Neural crest cell (in vitro differentiated cells): ENCODE results near the gene MPND. TPM values are rescaled to one million over a fixed set of nuclear protein-coding genes. Genes with fewer than 3 reads are reported as not detected.

Source experiments
- DNase-seq: peaks from one replicate; pipeline ENCODE4 v3.0.0; 2021; ENCODE audit warnings: low read depth, mixed read lengths, low spot score
- H3K27ac Mint-ChIP-seq: one replicate; pipeline ENCODE4 v1.8.0; 2021; ENCODE audit warnings: mild to moderate bottlenecking, mixed read lengths; ENCODE audit not compliant: unreplicated experiment
- H3K27me3 Mint-ChIP-seq: 2 replicates; pipeline ENCODE4 v1.8.0; 2021; ENCODE audit warnings: low read depth, mild to moderate bottlenecking, mixed read lengths
- H3K36me3 Mint-ChIP-seq: 2 replicates; pipeline ENCODE4 v1.8.0; 2021; ENCODE audit warnings: low read depth, mild to moderate bottlenecking, mixed read lengths
- H3K4me1 Mint-ChIP-seq: 2 replicates; pipeline ENCODE4 v1.8.0; 2021; ENCODE audit warnings: mixed read lengths
- H3K4me3 Mint-ChIP-seq: one replicate; pipeline ENCODE4 v1.8.0; 2021; ENCODE audit warnings: mild to moderate bottlenecking, mixed read lengths
- H3K9me3 Mint-ChIP-seq: 2 replicates; pipeline ENCODE4 v1.8.0; 2021; ENCODE audit warnings: mixed read lengths
- CTCF ChIP-seq: fragments of 200-600 bp; sonication (generic); conservative IDR thresholded peaks from 2 replicates; pipeline ENCODE4 v1.5.0; 2021; ENCODE audit warnings: antibody characterized with exemption, mild to moderate bottlenecking
- total RNA-seq: library from RNA; stranded (reverse); gene quantifications from 2 replicates; pipeline ENCODE4 v1.2.1, GENCODE V29; 2021

The MPND gene
- total RNA-seq, 1 donor from 2014 or later: 45.6 TPM

DNA sequence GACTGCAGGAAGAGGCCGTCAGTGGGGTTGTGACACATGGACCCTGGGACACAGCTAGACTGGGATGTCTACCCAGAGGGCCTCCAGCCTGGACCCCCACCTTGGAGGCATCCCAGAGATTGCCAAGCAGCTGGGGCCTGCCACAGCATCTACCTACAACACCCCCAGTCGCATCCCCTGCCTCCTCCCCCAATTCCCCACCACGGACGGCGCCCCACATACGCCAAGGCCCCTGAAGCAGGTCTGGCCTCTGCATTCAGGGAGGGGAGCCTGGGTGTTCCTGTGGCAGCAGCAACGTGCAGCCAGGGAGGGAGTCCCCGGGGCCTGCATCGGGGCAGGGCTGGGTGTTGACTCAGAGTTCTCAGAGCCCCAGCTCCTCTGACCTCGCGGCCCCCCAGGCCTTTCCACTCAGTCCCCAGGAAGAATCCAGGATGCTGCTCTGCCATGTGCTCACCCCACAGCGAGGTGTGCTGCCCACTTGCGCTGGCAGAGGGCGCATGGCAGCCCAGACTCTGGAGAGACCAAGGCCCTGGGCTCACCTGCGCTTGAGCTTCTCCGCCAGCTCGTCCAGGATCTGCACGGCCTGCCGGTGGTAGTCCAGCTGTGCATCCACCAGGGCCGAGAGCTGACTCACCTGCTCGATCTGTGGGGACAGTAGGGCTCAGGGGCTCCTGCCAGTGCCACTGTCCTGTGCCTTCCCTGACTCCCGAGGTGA, 19.6 kb downstream of the MPND start:
- Mint-ChIP-seq H3K36me3 (peaks cover 2% of the 10 kb centered on the region), H3K27ac (no peak overlapping the region), H3K27me3 (peaks cover 10% of the 10 kb centered on the region), H3K4me3 (peak overlapping the region; percentile 54), H3K9me3 (no peaks in the 10 kb centered on the region), H3K4me1 (peaks cover 8% of the 10 kb centered on the region)
- no peak for DNase-seq
- peak; percentile 24 for TF ChIP-seq CTCF

- Mint-ChIP-seq H3K27me3 (peaks cover 12% of the 10 kb centered on the region), H3K4me3 (peak overlapping the region; percentile 54), H3K36me3 (peaks cover 2% of the 10 kb centered on the region), H3K4me1 (peaks cover 12% of the 10 kb centered on the region), H3K27ac (no peak overlapping the region), H3K9me3 (no peaks in the 10 kb centered on the region)
- no peak for TF ChIP-seq CTCF
- no peak for DNase-seq
These were observed 20.4 kb downstream of the MPND start for GRCh38 chr19:4363571-4364304.

DNA sequence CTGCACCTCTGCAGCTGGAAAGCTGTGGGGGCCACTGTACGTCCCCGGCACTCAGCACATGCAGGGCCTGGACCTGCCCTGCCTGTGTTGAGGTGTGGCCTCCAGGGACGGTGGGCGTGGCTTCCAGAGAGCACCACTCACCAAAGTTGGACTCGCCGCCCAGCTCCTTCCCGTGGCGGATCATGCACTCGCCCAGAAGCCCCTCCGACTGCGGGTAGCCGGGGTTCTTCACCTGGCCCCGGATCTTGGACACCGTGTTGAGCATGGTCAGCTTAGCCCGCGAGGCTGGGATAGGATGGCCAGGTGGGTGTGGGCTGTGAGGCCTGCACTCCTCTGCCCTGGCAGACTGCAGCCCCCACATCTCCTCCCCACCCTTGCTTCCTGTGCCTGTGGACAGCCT, 22.0 kb downstream of the MPND start:
- Mint-ChIP-seq H3K9me3 (no peaks in the 10 kb centered on the region), H3K36me3 (peaks cover 2% of the 10 kb centered on the region), H3K27ac (no peak overlapping the region), H3K4me3 (no peak overlapping the region), H3K4me1 (peaks cover 17% of the 10 kb centered on the region), H3K27me3 (peaks cover 10% of the 10 kb centered on the region)
- no peak for DNase-seq
- TF ChIP-seq CTCF: no peak

DNA sequence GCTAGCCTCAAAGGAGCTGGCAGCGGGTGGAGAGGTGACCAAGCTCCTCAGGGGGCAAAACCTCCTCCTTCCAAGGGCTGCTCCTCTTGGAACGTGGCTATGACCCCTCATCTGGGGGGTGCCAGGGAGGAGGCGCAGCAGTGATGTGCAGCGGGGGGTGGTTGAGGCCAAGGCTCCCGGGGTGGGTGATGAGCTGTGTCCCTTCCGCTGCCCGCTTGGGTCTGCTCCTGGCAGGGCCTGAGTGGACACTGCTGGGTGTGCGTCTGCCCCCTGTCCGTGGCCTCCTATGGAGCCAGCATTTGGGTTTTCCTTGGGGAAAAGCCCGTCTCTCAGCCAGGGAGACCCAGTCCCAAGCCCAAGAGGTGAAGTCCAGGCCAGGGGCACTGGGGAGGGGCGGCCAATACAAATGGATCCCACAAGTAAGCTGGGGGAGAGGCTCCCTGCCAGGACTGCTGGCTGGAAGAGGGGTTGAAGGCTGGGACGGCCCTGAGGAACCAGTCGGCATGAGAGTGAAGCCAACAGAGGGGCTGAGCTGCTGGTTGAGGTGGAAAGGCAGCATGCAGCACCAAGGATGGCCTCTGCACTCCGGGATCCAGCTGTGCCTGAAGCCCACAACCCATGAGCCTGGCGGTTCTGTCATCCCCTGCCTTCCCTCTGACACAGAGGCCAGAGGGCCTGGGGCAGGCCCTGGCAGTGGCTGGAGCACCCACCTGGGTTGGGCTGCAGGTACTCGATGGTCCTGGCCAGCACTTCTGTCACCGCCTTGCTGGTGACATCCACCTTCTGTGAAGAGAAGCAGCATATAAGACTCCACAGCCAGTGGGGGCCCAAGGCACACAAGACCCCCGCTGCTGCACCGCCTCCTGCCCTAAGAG, 22.7 kb downstream of the MPND start:
- no peak for DNase-seq
- H3K4me3 Mint-ChIP-seq: no peak overlapping the region
- peaks cover 17% of the 10 kb centered on the region for H3K4me1 Mint-ChIP-seq
- no peak for TF ChIP-seq CTCF
- no peak overlapping the region for H3K27ac Mint-ChIP-seq
- H3K36me3 Mint-ChIP-seq: peaks cover 2% of the 10 kb centered on the region
- no peaks in the 10 kb centered on the region for H3K9me3 Mint-ChIP-seq
- peaks cover 7% of the 10 kb centered on the region for H3K27me3 Mint-ChIP-seq

GRCh38 chr19:4366666-4367335, 23.4 kb downstream of the MPND start:
- Mint-ChIP-seq H3K27ac (peak overlapping the region; percentile 92), H3K4me3 (no peak overlapping the region), H3K4me1 (peaks cover 17% of the 10 kb centered on the region), H3K9me3 (no peaks in the 10 kb centered on the region), H3K36me3 (peaks cover 2% of the 10 kb centered on the region), H3K27me3 (peaks cover 7% of the 10 kb centered on the region)
- DNase-seq: no peak
- TF ChIP-seq CTCF: no peak
